ENCODE measurements around the gene IPO4. TPM values are rescaled to one million over a fixed set of nuclear protein-coding genes. Genes with fewer than 3 reads are reported as not detected.

IPO4 gene
- total RNA-seq, 1 experiment from 2014 or later = 79.3 TPM

Other genes starting within 250 kb of the IPO4 start
- gene DHRS4, start 235.0 kb downstream of the IPO4 start, total RNA-seq (2022; extraction: Qiagen RNA extraction; ENCODE audit: low read depth) = 42.2 to 47.9 TPM (median 46.2 TPM) in 5 replicates
- gene DHRS4L2, start 199.9 kb downstream of the IPO4 start, total RNA-seq (2022; extraction: Qiagen RNA extraction; ENCODE audit: low read depth) = 22.1 to 37.0 TPM (median 30.3 TPM) in 5 replicates
- gene CARMIL3, start 136.8 kb downstream of the IPO4 start, total RNA-seq (2022; extraction: Qiagen RNA extraction; ENCODE audit: low read depth) = 0.34 to 0.95 TPM (median 0.49 TPM) in 5 replicates
- not detected in 5 replicates for gene CPNE6, start 117.3 kb downstream of the IPO4 start, total RNA-seq (2022; extraction: Qiagen RNA extraction; ENCODE audit: low read depth)
- gene PCK2, start 94.5 kb downstream of the IPO4 start, total RNA-seq (2022; extraction: Qiagen RNA extraction; ENCODE audit: low read depth) = 16.5 to 22.6 TPM (median 20.9 TPM) in 5 replicates
- 19.5 to 23.6 TPM (median 20.5 TPM) in 5 replicates for gene DCAF11, start 74.0 kb downstream of the IPO4 start, total RNA-seq (2022; extraction: Qiagen RNA extraction; ENCODE audit: low read depth)
- 0.72 to 1.2 TPM (median 0.80 TPM) in 5 replicates for gene NRL, start 73.9 kb downstream of the IPO4 start, total RNA-seq (2022; extraction: Qiagen RNA extraction; ENCODE audit: low read depth)
- 0.17 to 0.31 TPM in 2 of 5 replicates, not detected in the others for gene FITM1, start 58.2 kb downstream of the IPO4 start, total RNA-seq (2022; extraction: Qiagen RNA extraction; ENCODE audit: low read depth)
- gene PSME1, start 52.6 kb downstream of the IPO4 start, total RNA-seq (2022; extraction: Qiagen RNA extraction; ENCODE audit: low read depth) = 166 to 196 TPM (median 176 TPM) in 5 replicates
- gene EMC9, start 47.2 kb downstream of the IPO4 start, total RNA-seq (2022; extraction: Qiagen RNA extraction; ENCODE audit: low read depth) = 45.0 to 65.7 TPM (median 61.1 TPM) in 5 replicates
- 163 to 221 TPM (median 173 TPM) in 5 replicates for gene PSME2, start 42.2 kb downstream of the IPO4 start, total RNA-seq (2022; extraction: Qiagen RNA extraction; ENCODE audit: low read depth)
- 18.9 to 37.4 TPM (median 28.0 TPM) in 5 replicates for gene RNF31, start 41.3 kb downstream of the IPO4 start, total RNA-seq (2022; extraction: Qiagen RNA extraction; ENCODE audit: low read depth)
- 14.5 to 20.9 TPM (median 16.8 TPM) in 5 replicates for gene IRF9, start 27.6 kb downstream of the IPO4 start, total RNA-seq (2022; extraction: Qiagen RNA extraction; ENCODE audit: low read depth)
- 4.0 to 5.5 TPM (median 5.1 TPM) in 5 replicates for gene REC8, start 16.7 kb downstream of the IPO4 start, total RNA-seq (2022; extraction: Qiagen RNA extraction; ENCODE audit: low read depth)
- 63.2 to 70.0 TPM (median 67.6 TPM) in 5 replicates for gene TM9SF1, start 6.6 kb upstream of the IPO4 start, total RNA-seq (2022; extraction: Qiagen RNA extraction; ENCODE audit: low read depth)
- not detected in 5 replicates for gene TSSK4, start 16.9 kb upstream of the IPO4 start, total RNA-seq (2022; extraction: Qiagen RNA extraction; ENCODE audit: low read depth)
- 71.9 to 101 TPM (median 93.0 TPM) in 5 replicates for gene CHMP4A, start 24.7 kb upstream of the IPO4 start, total RNA-seq (2022; extraction: Qiagen RNA extraction; ENCODE audit: low read depth)
- gene MDP1, start 27.2 kb upstream of the IPO4 start, total RNA-seq (2022; extraction: Qiagen RNA extraction; ENCODE audit: low read depth) = 27.3 to 34.4 TPM (median 29.4 TPM) in 5 replicates
- 444 to 520 TPM (median 484 TPM) in 5 replicates for gene NEDD8, start 43.6 kb upstream of the IPO4 start, total RNA-seq (2022; extraction: Qiagen RNA extraction; ENCODE audit: low read depth)
- 54.3 to 66.4 TPM (median 58.1 TPM) in 5 replicates for gene GMPR2, start 44.1 kb upstream of the IPO4 start, total RNA-seq (2022; extraction: Qiagen RNA extraction; ENCODE audit: low read depth)
- gene TINF2, start 53.8 kb upstream of the IPO4 start, total RNA-seq (2022; extraction: Qiagen RNA extraction; ENCODE audit: low read depth) = 34.2 to 38.2 TPM (median 36.6 TPM) in 5 replicates
- gene TGM1, start 74.4 kb upstream of the IPO4 start, total RNA-seq (2022; extraction: Qiagen RNA extraction; ENCODE audit: low read depth) = 0.53 to 1.1 TPM (median 1.0 TPM) in 5 replicates
- gene RABGGTA, start 82.8 kb upstream of the IPO4 start, total RNA-seq (2022; extraction: Qiagen RNA extraction; ENCODE audit: low read depth) = 15.2 to 18.4 TPM (median 16.6 TPM) in 5 replicates
- 10.3 to 14.0 TPM (median 13.1 TPM) in 5 replicates for gene DHRS1, start 111.0 kb upstream of the IPO4 start, total RNA-seq (2022; extraction: Qiagen RNA extraction; ENCODE audit: low read depth)
- gene NOP9, start 111.0 kb upstream of the IPO4 start, total RNA-seq (2022; extraction: Qiagen RNA extraction; ENCODE audit: low read depth) = 13.7 to 17.0 TPM (median 16.6 TPM) in 5 replicates
- gene CIDEB, start 119.2 kb upstream of the IPO4 start, total RNA-seq (2022; extraction: Qiagen RNA extraction; ENCODE audit: low read depth) = 0.15 to 1.00 TPM (median 0.20 TPM) in 5 replicates
- gene LTB4R2, start 121.3 kb upstream of the IPO4 start, total RNA-seq (2022; extraction: Qiagen RNA extraction; ENCODE audit: low read depth) = 2.5 to 5.7 TPM (median 4.3 TPM) in 5 replicates
- gene LTB4R, start 122.7 kb upstream of the IPO4 start, total RNA-seq (2022; extraction: Qiagen RNA extraction; ENCODE audit: low read depth) = 3.7 to 6.6 TPM (median 6.4 TPM) in 5 replicates
- gene ADCY4, start 146.3 kb upstream of the IPO4 start, total RNA-seq (2022; extraction: Qiagen RNA extraction; ENCODE audit: low read depth) = not detected in 5 replicates
- gene RIPK3, start 151.2 kb upstream of the IPO4 start, total RNA-seq (2022; extraction: Qiagen RNA extraction; ENCODE audit: low read depth) = not detected in 5 replicates
- 0.29 to 0.67 TPM (median 0.47 TPM) in 4 of 5 replicates, not detected in the other for gene NFATC4, start 179.4 kb upstream of the IPO4 start, total RNA-seq (2022; extraction: Qiagen RNA extraction; ENCODE audit: low read depth)
- 0.16 to 0.78 TPM (median 0.18 TPM) in 5 replicates for gene NYNRIN, start 210.2 kb upstream of the IPO4 start, total RNA-seq (2022; extraction: Qiagen RNA extraction; ENCODE audit: low read depth)
- gene CBLN3, start 240.9 kb upstream of the IPO4 start, total RNA-seq (2022; extraction: Qiagen RNA extraction; ENCODE audit: low read depth) = 1.0 to 1.6 TPM (median 1.3 TPM) in 5 replicates
- 19.3 to 28.8 TPM (median 26.1 TPM) in 5 replicates for gene KHNYN, start 241.1 kb upstream of the IPO4 start, total RNA-seq (2022; extraction: Qiagen RNA extraction; ENCODE audit: low read depth)

Measured in A549 treated with RU486 at 1 μM for 4 hours (cell line).